Right lobe of liver (tissue), 4 donors: ENCODE data around the gene PPM1H.

Source experiments
- POLR2A ChIP-seq: fragments of 450-650 bp; IDR thresholded peaks from one replicate; pipeline ENCODE4 v1.6.1; 2017; ENCODE audit warnings: antibody characterized with exemption, mild to moderate bottlenecking
- TF ChIP-seq, protein P1 (sequence below), 4 donors: fragments of 200-600 bp in 3 of 4; fragments of 450-650 bp in 1 of 4; IDR thresholded peaks; one replicate each; pipeline versions ENCODE4 v1.5.1 to v1.8.0; 2016 to 2022; ENCODE audit warnings: antibody characterized with exemption in 4 of 4, mild to moderate bottlenecking in 2 of 4
- donor health status: DM: no; HTN: no; CAD: no.
- donor health status: DM: no; HTN: no; CAD: no.
- donor health status: DM: no; HTN: yes; CAD: no.

DNA sequence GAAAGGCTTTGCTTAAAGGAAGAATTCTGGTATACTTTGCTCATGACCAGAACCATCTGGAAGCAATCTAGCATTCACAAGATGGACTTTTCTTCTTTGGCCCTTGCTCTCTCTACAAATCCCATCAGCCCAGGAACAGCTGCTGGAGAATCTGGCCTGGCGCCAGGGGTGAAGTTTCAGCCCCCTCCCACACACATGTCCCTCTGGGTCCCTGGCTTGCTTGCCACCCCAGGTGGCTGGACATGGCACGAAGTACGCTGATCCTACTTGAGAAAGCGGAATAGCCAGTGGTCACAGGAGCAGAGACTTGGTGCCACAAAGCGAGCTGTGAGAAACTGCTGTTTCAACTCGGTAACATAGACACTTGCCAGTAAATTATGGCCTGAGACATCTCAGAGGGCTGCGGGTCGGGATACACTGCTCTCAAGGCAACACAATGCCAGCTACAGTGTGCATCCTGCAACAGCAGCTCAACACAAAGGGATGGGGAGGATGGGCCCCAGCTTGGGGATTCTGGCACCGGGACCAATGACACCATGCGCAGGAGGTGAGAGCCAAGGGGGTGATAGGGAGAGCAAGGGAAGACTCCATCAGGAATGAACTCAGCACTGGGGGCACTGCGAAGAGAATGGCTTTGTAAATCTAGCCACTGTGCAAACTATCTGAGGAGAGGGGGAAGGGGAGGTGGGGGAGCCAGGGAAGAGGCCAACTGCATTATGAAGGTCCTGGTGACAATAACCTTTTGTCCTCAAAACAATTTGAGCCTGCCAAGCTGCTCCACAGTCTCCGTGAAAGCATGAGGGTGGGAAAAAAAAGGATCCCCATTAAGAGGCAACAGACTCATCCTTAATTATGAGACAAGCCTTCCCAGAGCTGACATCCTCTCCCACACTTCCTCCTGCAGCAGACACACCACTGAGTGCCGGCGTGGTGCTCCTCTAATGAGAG lies 219.9 kb downstream of the PPM1H start:
- no peak for TF ChIP-seq POLR2A
- TF ChIP-seq, protein P1, sequence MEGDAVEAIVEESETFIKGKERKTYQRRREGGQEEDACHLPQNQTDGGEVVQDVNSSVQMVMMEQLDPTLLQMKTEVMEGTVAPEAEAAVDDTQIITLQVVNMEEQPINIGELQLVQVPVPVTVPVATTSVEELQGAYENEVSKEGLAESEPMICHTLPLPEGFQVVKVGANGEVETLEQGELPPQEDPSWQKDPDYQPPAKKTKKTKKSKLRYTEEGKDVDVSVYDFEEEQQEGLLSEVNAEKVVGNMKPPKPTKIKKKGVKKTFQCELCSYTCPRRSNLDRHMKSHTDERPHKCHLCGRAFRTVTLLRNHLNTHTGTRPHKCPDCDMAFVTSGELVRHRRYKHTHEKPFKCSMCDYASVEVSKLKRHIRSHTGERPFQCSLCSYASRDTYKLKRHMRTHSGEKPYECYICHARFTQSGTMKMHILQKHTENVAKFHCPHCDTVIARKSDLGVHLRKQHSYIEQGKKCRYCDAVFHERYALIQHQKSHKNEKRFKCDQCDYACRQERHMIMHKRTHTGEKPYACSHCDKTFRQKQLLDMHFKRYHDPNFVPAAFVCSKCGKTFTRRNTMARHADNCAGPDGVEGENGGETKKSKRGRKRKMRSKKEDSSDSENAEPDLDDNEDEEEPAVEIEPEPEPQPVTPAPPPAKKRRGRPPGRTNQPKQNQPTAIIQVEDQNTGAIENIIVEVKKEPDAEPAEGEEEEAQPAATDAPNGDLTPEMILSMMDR (IDR thresholded peaks at IDR 0.05): no peak
